ENCODE data around the gene UNC119B.
"Not testable (repeated sequence)": the region's sequence is repeated elsewhere in the genome, so short reads cannot be mapped to it uniquely, and the experiment has no call there.

The UNC119B gene

DNA sequence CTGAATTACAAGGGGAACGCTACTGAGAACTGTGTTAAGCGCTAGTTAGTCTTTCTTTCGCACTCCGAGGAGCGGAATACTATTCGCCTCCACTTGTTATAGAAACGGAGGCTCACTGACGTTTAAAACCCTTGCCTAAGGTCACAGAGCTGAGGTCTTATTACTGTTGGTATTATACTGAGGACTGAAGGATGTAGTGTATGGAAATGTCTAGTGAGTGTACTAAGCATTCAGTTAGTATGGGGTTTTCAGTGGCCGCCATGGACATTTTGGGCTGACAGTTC, 16.2 kb downstream of the UNC119B start:
- TF ChIP-seq, protein P1, sequence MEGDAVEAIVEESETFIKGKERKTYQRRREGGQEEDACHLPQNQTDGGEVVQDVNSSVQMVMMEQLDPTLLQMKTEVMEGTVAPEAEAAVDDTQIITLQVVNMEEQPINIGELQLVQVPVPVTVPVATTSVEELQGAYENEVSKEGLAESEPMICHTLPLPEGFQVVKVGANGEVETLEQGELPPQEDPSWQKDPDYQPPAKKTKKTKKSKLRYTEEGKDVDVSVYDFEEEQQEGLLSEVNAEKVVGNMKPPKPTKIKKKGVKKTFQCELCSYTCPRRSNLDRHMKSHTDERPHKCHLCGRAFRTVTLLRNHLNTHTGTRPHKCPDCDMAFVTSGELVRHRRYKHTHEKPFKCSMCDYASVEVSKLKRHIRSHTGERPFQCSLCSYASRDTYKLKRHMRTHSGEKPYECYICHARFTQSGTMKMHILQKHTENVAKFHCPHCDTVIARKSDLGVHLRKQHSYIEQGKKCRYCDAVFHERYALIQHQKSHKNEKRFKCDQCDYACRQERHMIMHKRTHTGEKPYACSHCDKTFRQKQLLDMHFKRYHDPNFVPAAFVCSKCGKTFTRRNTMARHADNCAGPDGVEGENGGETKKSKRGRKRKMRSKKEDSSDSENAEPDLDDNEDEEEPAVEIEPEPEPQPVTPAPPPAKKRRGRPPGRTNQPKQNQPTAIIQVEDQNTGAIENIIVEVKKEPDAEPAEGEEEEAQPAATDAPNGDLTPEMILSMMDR (IDR thresholded peaks at IDR 0.05; ENCODE audit: borderline replicate concordance, control extremely low read depth, extremely low read depth, insufficient read depth, missing control alignments), result no peak
- in situ Hi-C loops (cut with MboI; ENCODE audit: low sequenced_read_pairs, unreplicated experiment), result no loop called here
- no peak for DNase-seq (ENCODE audit: low spot score)

DNA sequence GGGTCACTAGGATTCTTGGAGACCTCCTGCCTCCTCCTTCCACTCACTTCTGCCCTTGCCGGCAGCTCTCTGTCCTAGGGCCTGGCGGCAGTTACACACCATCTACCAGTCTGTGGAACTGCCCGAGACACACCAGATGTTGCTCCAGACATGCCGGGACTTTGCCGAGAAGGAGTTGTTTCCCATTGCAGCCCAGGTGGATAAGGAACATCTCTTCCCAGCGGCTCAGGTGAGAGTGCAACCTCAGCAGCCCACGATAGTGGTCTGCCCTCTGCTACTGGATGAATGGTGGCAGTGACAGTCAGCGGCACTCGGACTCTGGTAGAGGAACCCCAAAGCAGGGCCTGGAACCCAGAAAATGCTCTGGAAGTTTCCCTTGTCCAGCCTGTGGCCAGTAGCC, 16.7 kb downstream of the UNC119B start:
- no peak for DNase-seq (ENCODE audit: low spot score)
- in situ Hi-C loops (cut with MboI; ENCODE audit: low sequenced_read_pairs, unreplicated experiment), result no loop called here
- TF ChIP-seq, protein P1 (IDR thresholded peaks at IDR 0.05; ENCODE audit: borderline replicate concordance, control extremely low read depth, extremely low read depth, insufficient read depth, missing control alignments), result no peak

DNA sequence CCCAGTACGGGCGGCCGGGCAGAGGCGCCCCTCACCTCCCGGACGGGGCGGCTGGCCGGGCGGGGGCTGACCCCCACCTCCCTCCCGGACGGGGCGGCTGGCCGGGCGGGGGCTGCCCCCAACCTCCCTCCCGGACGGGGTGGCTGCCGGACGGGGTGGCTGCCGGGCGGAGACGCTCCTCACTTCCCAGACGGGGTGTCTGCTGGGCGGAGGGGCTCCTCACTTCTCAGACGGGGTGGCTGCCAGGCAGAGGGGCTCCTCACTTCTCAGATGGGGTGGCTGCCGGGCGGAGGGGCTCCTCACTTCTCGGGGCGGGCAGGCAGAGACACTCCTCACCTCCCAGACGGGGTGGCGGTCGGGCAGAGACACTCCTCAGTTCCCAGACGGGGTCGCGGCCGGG, 21.9 kb downstream of the UNC119B start:
- in situ Hi-C loops (cut with MboI; ENCODE audit: low sequenced_read_pairs, unreplicated experiment); DNase-seq (ENCODE audit: low spot score): not testable (repeated sequence)

DNA sequence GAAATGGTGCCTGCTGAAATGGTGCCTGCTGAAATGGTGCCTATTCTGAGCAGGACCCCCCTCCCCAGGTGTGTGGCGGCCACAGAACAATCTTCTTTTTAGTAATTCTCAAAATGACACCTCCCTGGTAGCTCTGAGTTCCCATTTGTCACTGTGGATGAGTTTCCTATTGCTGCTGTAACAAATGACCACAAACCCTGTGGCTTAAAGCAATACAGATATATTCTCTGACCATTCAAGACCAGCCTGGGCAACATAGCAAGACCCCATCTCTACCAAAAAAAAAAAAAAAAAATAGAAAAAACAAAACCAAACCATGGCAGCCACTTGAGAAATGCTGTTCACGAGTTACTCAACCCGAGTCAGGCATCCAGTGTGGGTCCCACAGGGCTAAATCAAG, 23.3 kb downstream of the UNC119B start:
- TF ChIP-seq, protein P1 (IDR thresholded peaks at IDR 0.05; ENCODE audit: borderline replicate concordance, control extremely low read depth, extremely low read depth, insufficient read depth, missing control alignments), result no peak
- in situ Hi-C loops (cut with MboI; ENCODE audit: low sequenced_read_pairs, unreplicated experiment), result no loop called here
- DNase-seq (ENCODE audit: low spot score), result no peak

DNA sequence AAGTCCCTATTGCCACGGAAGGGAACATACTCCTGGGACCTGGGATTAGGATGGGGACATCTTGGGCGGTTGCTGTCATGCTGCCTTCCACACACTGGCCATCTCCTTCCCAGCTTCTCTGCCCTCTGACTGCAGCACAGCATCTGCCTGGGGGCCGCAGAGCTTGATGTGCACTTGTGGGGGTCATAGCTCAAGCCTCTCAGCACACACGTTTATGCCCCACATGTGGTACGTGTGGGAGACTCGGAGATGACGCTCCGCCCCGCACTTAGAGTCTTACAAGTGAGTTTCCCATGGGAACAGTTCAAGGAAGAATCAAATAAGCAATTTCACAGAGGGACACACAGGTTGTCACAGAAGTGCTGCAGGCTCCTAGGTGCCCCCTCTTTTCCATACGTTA, 24.0 kb downstream of the UNC119B start:
- in situ Hi-C loops (cut with MboI; ENCODE audit: low sequenced_read_pairs, unreplicated experiment), result no loop called here
- TF ChIP-seq, protein P1 (IDR thresholded peaks at IDR 0.05; ENCODE audit: borderline replicate concordance, control extremely low read depth, extremely low read depth, insufficient read depth, missing control alignments), result no peak
- no peak for DNase-seq (ENCODE audit: low spot score)

DNA sequence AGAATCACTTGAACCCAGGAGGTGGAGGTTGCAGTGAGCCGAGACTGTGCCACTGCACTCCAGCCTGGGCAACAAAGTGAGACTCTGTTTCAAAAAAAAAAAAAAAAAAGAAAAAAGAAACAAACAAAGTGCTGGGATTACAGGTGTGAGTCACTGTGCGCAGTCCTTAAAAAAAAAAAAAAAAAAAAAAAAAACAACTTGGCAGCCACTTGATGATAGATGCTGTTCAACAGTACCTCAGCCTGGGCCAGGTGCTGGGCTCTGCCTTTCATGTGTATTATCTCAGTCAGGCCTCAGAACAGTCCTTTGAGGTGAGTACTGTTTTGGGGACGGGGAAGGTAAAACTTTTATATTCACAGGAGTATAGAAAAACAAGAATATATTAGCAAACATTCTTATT, 24.9 kb downstream of the UNC119B start:
- in situ Hi-C loops (cut with MboI; ENCODE audit: low sequenced_read_pairs, unreplicated experiment), result no loop called here
- TF ChIP-seq, protein P1 (IDR thresholded peaks at IDR 0.05; ENCODE audit: borderline replicate concordance, control extremely low read depth, extremely low read depth, insufficient read depth, missing control alignments), result no peak
- no peak for DNase-seq (ENCODE audit: low spot score)

DNA sequence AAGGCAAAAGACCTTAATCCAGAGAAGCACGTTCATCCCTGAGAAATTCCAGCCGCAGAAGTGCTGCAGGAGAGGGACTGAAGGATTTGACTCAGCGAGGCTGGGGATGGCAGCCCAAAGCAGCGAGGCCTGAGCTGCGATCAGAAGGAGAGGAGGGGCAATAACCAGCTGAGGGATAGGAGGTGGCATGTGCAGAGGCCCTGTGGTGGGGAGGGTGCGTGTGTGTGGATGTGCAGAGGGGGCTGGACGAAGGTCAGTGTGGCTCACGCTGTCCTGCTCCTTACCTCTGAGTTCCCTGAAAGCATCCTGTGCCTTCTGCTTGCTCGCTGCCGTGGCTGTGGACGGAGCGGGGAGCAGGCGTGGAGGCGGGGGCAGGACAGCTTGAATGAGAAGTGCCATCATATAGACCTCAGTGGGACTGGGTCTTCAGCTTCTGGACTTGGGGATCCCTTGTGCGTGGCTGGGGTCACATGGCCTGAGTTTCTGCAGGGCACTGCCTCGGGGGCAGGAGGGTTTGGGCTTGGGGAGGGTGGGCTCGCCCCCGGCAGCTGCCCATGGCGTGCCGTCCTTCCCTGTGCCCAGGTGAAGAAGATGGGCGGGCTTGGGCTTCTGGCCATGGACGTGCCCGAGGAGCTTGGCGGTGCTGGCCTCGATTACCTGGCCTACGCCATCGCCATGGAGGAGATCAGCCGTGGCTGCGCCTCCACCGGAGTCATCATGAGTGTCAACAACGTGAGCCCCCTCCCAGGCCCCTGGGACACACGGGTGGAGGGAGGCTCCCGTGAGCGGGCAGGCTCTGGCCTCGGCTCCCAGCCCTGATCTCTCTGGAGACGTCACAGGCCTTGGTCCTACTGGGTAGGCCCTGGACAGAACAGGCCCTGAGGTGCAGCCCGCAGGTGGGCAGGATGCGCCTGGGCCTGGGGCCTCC, 26.4 kb downstream of the UNC119B start:
- peak; percentile 24 for DNase-seq (ENCODE audit: low spot score)
- in situ Hi-C loops (cut with MboI; ENCODE audit: low sequenced_read_pairs, unreplicated experiment), result no loop called here
- TF ChIP-seq, protein P1 (IDR thresholded peaks at IDR 0.05; ENCODE audit: borderline replicate concordance, control extremely low read depth, extremely low read depth, insufficient read depth, missing control alignments), result no peak

Data from GM13976 (cell line).